Cardiac muscle cell (in vitro differentiated cells and primary cell): Measurements from ENCODE around the gene MDM4. TPM values are rescaled to one million over a fixed set of nuclear protein-coding genes. Genes with fewer than 3 reads are reported as not detected.

Experiments used
- DNase-seq, 2 donors: peaks; one replicate each; pipeline versions ENCODE4 v3.0.0 to v3.0.0-alpha.2; 2010 to 2017; ENCODE audit warnings: low read depth in 1 of 2, low spot score in 1 of 2
- H3K27ac ChIP-seq: fragments of 200-600 bp; sonication (generic); 2 replicates; pipeline ENCODE4 v1.5.1; 2016
- H3K27me3 ChIP-seq: fragments of 200-600 bp; sonication (generic); 2 replicates; pipeline ENCODE4 v1.6.0; 2016; ENCODE audit warnings: control low read depth
- H3K36me3 ChIP-seq: fragments of 200-600 bp; sonication (generic); 2 replicates; pipeline ENCODE4 v1.5.1; 2016; ENCODE audit warnings: control low read depth
- H3K4me1 ChIP-seq: fragments of 200-600 bp; sonication (generic); 2 replicates; pipeline ENCODE4 v1.8.1; 2017; ENCODE audit warnings: low read depth, mild to moderate bottlenecking, mixed run types
- H3K4me3 ChIP-seq: fragments of 200-600 bp; sonication (generic); 2 replicates; pipeline ENCODE4 v1.5.1; 2016; ENCODE audit warnings: mild to moderate bottlenecking
- H3K9me3 ChIP-seq: fragments of 200-600 bp; sonication (generic); 2 replicates; pipeline ENCODE4 v1.5.1; 2017; ENCODE audit warnings: low read depth, mild to moderate bottlenecking, control low read depth
- CTCF ChIP-seq: IDR thresholded peaks from 2 replicates; pipeline ENCODE4 v1.5.1; 2012; ENCODE audit warnings: low read depth, mild to moderate bottlenecking, low read length
- polyA plus RNA-seq: library from polyadenylated mRNA; unstranded; fragments of >200 nt; fragmentation: Nextera tagmentation; extraction: Ambion mirVana; gene quantifications from 2 replicates; pipeline ENCODE4 v1.2.1, GENCODE V29; 2016
- total RNA-seq: library from RNA; depleted of rRNA; stranded (reverse); fragments of >200 nt; gene quantifications from 2 replicates; pipeline ENCODE4 v1.2.3, GENCODE V29; 2016

The MDM4 gene
- total and polyA plus RNA-seq, 2 experiments from 2014 or later = 30.8 to 62.0 TPM

GRCh38 chr1:204599596-204599995, 83.4 kb downstream of the MDM4 start:
- Histone ChIP-seq H3K4me1 (no peaks in the 10 kb centered on the region), H3K9me3 (no peaks in the 10 kb centered on the region), H3K36me3 (no peaks in the 10 kb centered on the region), H3K4me3 (no peak overlapping the region), H3K27me3 (no peaks in the 10 kb centered on the region), H3K27ac (no peak overlapping the region)
- no peak for TF ChIP-seq CTCF
- no peak for DNase-seq

- no peaks in the 10 kb centered on the region for H3K9me3 ChIP-seq
- no peaks in the 10 kb centered on the region for H3K36me3 ChIP-seq
- TF ChIP-seq CTCF = no peak
- H3K4me3 ChIP-seq = no peak overlapping the region
- no peaks in the 10 kb centered on the region for H3K27me3 ChIP-seq
- H3K4me1 ChIP-seq = no peaks in the 10 kb centered on the region
- H3K27ac ChIP-seq = no peak overlapping the region
- no peak for DNase-seq
These were observed 84.0 kb downstream of the MDM4 start for GRCh38 chr1:204600203-204600602.

- H3K27me3 ChIP-seq = no peaks in the 10 kb centered on the region
- no peak overlapping the region for H3K4me3 ChIP-seq
- no peak for DNase-seq
- no peaks in the 10 kb centered on the region for H3K4me1 ChIP-seq
- no peak overlapping the region for H3K27ac ChIP-seq
- H3K36me3 ChIP-seq = no peaks in the 10 kb centered on the region
- peak; percentile 13 for TF ChIP-seq CTCF
- no peaks in the 10 kb centered on the region for H3K9me3 ChIP-seq
These were observed 84.8 kb downstream of the MDM4 start for GRCh38 chr1:204600968-204601367.

- no peaks in the 10 kb centered on the region for H3K4me1 ChIP-seq
- H3K27me3 ChIP-seq = no peaks in the 10 kb centered on the region
- TF ChIP-seq CTCF = no peak
- H3K27ac ChIP-seq = no peak overlapping the region
- no peaks in the 10 kb centered on the region for H3K36me3 ChIP-seq
- H3K4me3 ChIP-seq = no peak overlapping the region
- DNase-seq = no peak
- H3K9me3 ChIP-seq = no peaks in the 10 kb centered on the region
These were observed 85.9 kb downstream of the MDM4 start for GRCh38 chr1:204602111-204602579.

- Histone ChIP-seq H3K27me3 (peaks cover 6% of the 10 kb centered on the region), H3K27ac (no peak overlapping the region), H3K9me3 (no peaks in the 10 kb centered on the region), H3K4me1 (no peaks in the 10 kb centered on the region), H3K4me3 (no peak overlapping the region), H3K36me3 (no peaks in the 10 kb centered on the region)
- DNase-seq = no peak
- no peak for TF ChIP-seq CTCF
These were observed 86.8 kb downstream of the MDM4 start for GRCh38 chr1:204602871-204603542.
